ENCODE measurements around the gene KCNT1.

The KCNT1 gene

DNA sequence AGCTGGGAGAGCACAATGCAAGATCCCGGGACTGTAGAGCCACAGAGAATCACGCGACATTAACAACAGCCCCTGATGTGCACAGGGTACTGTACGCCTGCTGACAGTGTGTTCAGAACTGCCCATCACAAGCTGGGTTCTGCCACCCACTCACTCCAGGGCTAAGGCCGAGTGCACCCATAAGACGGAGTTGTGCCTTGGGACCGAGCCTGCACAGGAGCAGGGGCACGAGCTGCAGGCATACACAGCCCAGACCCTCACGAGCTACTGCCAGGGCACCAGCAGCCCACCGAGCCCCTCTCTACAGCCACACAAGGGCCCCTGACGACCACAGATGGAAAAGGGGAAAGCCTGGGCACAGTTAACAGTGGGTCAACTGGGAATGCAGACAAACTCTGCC is 137.5 kb downstream of the KCNT1 start:
- no peaks in the 10 kb centered on the region for H3K9me3 ChIP-seq (ENCODE audit: severe bottlenecking)
- TF ChIP-seq, protein P1, sequence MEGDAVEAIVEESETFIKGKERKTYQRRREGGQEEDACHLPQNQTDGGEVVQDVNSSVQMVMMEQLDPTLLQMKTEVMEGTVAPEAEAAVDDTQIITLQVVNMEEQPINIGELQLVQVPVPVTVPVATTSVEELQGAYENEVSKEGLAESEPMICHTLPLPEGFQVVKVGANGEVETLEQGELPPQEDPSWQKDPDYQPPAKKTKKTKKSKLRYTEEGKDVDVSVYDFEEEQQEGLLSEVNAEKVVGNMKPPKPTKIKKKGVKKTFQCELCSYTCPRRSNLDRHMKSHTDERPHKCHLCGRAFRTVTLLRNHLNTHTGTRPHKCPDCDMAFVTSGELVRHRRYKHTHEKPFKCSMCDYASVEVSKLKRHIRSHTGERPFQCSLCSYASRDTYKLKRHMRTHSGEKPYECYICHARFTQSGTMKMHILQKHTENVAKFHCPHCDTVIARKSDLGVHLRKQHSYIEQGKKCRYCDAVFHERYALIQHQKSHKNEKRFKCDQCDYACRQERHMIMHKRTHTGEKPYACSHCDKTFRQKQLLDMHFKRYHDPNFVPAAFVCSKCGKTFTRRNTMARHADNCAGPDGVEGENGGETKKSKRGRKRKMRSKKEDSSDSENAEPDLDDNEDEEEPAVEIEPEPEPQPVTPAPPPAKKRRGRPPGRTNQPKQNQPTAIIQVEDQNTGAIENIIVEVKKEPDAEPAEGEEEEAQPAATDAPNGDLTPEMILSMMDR (IDR thresholded peaks at IDR 0.05; ENCODE audit: poor library complexity, severe bottlenecking), result no peak
- H3K36me3 ChIP-seq (ENCODE audit: low read depth), result no peaks in the 10 kb centered on the region
- H3K27ac ChIP-seq (ENCODE audit: poor library complexity, severe bottlenecking), result no peak overlapping the region
- H3K27me3 ChIP-seq (ENCODE audit: insufficient read depth, poor library complexity, severe bottlenecking), result no peaks in the 10 kb centered on the region
- ATAC-seq (ENCODE audit: low read depth) (no peak), DNase-seq (ENCODE audit: low spot score) (no peak)
- no peaks in the 10 kb centered on the region for H3K4me1 ChIP-seq (ENCODE audit: insufficient read depth, poor library complexity, severe bottlenecking)
- no peak overlapping the region for H3K4me3 ChIP-seq (ENCODE audit: severe bottlenecking)

- Histone ChIP-seq H3K9me3 (ENCODE audit: severe bottlenecking) (no peaks in the 10 kb centered on the region), H3K27me3 (ENCODE audit: insufficient read depth, poor library complexity, severe bottlenecking) (no peaks in the 10 kb centered on the region), H3K27ac (ENCODE audit: poor library complexity, severe bottlenecking) (no peak overlapping the region), H3K4me1 (ENCODE audit: insufficient read depth, poor library complexity, severe bottlenecking) (no peaks in the 10 kb centered on the region), H3K4me3 (ENCODE audit: severe bottlenecking) (no peak overlapping the region), H3K36me3 (ENCODE audit: low read depth) (no peaks in the 10 kb centered on the region)
- DNase-seq (ENCODE audit: low spot score) (no peak), ATAC-seq (ENCODE audit: low read depth) (no peak)
- TF ChIP-seq, protein P1 (IDR thresholded peaks at IDR 0.05; ENCODE audit: poor library complexity, severe bottlenecking), result no peak
Observed at GRCh38 chr9:135840107-135840506, 138.1 kb downstream of the KCNT1 start.

DNA sequence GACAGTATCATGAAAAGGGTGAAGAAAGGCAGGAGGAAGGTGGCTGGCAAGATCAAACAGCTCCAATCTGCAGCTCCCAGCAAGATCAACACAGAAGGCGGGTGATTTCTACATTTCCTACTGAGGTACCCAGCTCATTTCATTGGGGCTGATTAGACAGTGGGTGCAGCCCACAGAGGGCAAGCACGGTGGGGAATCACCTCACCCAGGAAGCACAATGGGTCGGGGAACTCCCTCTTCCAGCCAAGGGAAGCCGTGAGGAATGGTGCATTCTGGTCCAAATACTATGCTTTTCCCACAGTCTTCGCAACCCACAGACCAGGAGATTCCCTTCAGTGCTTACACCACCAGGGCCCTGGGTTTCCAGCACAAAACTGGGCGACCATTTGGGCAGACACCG is 138.6 kb downstream of the KCNT1 start:
- ATAC-seq (ENCODE audit: low read depth), result no peak
- H3K27ac ChIP-seq (ENCODE audit: poor library complexity, severe bottlenecking), result no peak overlapping the region
- TF ChIP-seq, protein P1 (IDR thresholded peaks at IDR 0.05; ENCODE audit: poor library complexity, severe bottlenecking), result no peak
- no peak overlapping the region for H3K4me3 ChIP-seq (ENCODE audit: severe bottlenecking)
- DNase-seq (ENCODE audit: low spot score), result no peak
- H3K36me3 ChIP-seq (ENCODE audit: low read depth), result no peaks in the 10 kb centered on the region
- H3K4me1 ChIP-seq (ENCODE audit: insufficient read depth, poor library complexity, severe bottlenecking), result no peaks in the 10 kb centered on the region
- no peaks in the 10 kb centered on the region for H3K27me3 ChIP-seq (ENCODE audit: insufficient read depth, poor library complexity, severe bottlenecking)
- no peaks in the 10 kb centered on the region for H3K9me3 ChIP-seq (ENCODE audit: severe bottlenecking)
